C1 segment of cervical spinal cord (tissue), 14 donors: ENCODE data around the gene SNAPC4.

Source experiments
- DNase-seq, 14 donors: peaks; one replicate each; lab custom pipeline; 2025; lab: John Stamatoyannopoulos, UW

SNAPC4 gene

GRCh38 chr9:136400038-136400834 is at the start of gene SNAPC4:
SNAPC4 (minus strand) TSS chr9:136400170; CDS start chr9:136398428, 1,742 bp downstream.
- peak in 13 of 14 donors; percentile 10 to 88 (median 68) for DNase-seq

- no peak for DNase-seq
Observed at GRCh38 chr9:136448655-136449054, 48.7 kb upstream of the SNAPC4 start.

DNA sequence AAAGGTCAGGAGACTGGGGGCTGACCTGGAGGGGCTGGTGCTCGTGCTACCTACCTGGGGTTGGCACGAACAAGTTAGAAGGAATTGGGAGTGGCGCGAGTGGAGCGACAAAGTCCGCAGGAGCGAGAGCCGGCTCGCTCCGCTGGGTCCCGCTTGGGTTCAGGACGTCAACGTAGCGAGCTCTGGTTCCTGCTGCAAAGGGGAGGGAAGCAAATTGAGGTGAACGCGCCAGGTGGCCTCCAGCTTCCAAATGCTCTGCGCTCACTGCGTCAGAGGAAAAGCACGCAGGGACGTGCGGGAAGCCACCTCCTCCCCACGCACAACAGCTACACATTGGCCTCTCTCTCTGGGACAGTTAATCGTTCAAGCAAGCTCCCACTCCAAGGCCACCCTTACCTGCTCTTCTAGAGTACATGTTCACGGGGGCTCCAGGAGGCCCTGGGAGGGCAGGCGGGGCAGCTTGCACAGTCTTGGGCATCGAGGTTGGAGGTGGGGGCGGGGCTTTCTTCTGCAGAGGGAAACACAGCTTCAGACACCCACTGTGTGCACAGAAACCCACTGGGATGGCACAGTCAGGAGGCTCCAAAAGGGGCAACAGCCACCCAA is 47.3 kb upstream of the SNAPC4 start:
- DNase-seq: no peak

DNA sequence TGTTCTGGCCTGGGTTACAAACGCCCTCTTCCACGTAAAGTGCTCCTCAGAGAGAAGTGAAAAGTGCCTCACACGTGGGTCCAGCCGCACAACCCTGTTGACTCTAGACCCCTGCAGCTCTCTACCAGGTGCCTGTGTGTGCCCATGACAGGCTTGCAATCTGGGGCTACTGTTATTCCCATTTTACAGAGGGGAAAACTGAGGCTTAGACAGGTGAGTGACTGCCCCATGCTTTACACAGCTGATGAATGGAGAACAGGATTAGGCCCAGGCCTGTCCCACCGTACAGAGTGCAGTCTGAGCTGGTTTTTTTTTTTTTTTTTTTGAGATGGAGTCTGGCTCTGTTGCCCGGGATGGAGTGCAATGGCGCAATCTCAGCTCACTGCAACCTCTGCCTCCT is 45.8 kb upstream of the SNAPC4 start:
- no peak for DNase-seq

DNA sequence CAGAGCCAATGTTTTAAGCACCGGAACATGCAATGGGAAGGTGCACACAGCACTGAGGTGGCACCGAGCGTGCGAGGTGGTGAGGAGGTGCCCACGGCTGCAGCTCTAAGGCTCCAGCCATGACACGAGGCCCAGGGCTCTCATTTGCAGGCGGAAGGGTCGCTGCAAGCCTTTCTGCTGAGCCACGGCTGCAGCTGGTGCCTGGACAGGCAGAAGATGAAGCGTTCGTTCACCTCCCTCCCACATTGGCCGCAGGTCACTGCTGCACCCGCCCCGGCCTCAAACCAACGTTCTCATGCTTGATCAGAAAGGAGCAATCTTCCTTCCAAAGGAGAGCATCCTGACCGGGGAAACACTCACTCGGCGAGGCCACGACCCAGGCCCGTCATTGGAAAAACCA is 44.1 kb upstream of the SNAPC4 start:
- no peak for DNase-seq

GRCh38 chr9:136443687-136444086 is 43.7 kb upstream of the SNAPC4 start:
- no peak for DNase-seq

DNA sequence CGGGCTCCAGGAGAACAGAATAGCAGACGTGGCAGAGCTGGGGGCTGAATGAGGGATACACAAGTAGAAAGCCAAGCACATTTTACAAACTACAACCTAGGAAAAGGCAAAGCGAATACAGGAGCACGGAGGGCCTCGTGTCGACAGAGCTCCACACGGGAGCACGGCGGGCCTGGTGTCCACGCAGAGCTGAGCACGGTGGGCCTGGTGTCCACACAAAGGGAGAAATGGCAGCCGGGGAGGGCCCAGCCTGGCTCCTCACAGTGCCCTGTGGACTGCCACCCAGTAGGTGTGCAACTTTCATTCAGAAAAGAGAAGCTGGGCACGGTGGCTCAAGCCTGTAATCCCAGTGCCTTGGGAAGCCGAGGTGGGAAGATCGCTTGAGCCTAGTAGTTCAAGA is 43.1 kb upstream of the SNAPC4 start:
- no peak for DNase-seq

- no peak for DNase-seq
Observed at GRCh38 chr9:136442265-136442664, 42.3 kb upstream of the SNAPC4 start.

DNA sequence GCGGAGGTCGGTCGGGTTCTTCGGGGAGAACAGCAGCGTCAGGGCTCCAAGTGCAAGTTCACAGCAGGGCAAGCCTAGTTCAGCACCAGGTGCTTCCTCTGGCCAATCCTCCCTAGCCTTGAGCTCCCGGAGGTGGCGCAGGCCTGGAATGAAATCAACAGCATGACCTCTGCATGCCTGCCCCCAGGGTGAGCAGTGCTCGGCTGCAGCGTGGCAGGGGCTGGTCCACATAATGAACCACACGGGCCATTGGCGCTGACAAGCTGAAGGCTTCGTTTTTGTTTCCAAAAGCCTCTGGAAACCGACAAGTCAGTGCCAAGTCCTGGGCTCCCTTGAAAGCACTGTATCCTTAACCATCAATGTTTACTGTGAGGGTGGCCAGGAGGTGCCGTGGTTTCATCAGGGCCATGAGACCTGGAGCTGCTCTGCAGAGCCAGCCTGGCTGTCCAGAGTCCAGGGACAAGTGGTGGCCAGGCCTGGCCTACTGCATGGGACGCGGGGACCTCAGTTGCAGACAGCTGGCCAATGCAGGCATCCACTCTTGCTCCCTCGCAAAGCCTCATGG is 41.8 kb upstream of the SNAPC4 start:
- DNase-seq: peak in 2 of 14 donors; percentile 14 to 57

GRCh38 chr9:136441191-136441680 is 41.3 kb upstream of the SNAPC4 start:
- no peak for DNase-seq

DNA sequence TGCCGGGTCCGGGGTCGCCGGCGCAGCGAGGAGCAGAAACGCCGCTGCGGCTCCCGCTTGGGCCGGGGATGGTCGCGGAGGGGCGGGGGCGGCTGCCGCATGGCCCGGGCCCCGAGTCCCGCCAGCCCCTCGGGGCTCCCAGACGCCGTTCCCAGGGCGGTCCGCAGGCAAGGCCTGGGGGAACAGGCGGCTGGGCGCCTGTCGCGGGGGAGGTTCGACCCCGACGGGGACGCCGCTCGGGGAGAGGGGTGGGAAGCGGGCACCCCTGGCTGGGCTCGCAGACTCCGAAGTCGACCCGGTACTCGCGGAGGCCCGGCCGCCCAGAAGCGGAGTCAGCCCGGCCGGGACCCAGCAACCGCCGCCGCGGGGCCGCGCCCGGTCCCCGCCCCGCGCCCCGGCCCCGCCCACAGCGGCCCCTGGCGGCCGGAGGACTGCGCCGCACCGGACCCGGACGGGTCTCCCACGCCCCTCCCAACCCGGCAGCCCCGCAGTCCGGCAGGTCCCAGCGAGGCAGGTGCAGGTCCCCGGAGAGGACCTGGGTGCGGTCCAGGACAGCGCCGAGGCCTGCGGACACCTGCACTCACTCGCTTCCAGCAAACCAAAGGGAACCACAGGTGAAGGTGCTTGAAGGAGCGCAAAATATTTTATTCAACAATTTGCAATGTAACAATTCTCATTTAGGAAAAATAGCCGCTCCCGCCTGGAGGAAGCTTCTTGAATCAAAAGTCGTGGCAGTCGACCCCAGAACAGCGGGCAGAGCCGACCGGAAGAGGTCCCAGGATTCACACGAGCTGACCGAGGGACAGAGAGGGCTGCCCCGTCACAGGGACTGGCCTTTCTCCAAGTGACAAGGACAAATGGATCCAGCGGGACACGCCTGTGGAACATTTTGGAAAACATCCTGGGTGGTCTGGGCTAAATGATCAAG is 39.8 kb upstream of the SNAPC4 start, which contains the start of gene INPP5E:
TSS of gene INPP5E (minus strand) at position 365 of the 928 bp plus-strand sequence. CDS start 426 bp downstream, outside the sequence.
- peak in 13 of 14 donors; percentile 10 to 81 (median 28) for DNase-seq

- DNase-seq: peak in 1 of 14 donors; percentile 45
Observed at GRCh38 chr9:136438548-136439480, 38.8 kb upstream of the SNAPC4 start.

GRCh38 chr9:136437839-136438547 is 38.0 kb upstream of the SNAPC4 start:
- no peak for DNase-seq

GRCh38 chr9:136437430-136437829 is 37.5 kb upstream of the SNAPC4 start:
- DNase-seq: no peak

- DNase-seq: no peak
Observed at GRCh38 chr9:136436055-136436634, 36.2 kb upstream of the SNAPC4 start.

GRCh38 chr9:136434580-136435169 is 34.7 kb upstream of the SNAPC4 start:
- no peak for DNase-seq

- DNase-seq: no peak
Observed at GRCh38 chr9:136433849-136434579, 34.0 kb upstream of the SNAPC4 start.
